HG02798 (cell line): ENCODE data around the gene DENND4A.
"Not testable (repeated sequence)": the region's sequence is repeated elsewhere in the genome, so short reads cannot be mapped to it uniquely, and the experiment has no call there.

Source experiments
- ATAC-seq: cut with Tn5 transposase; IDR thresholded peaks from one replicate; pipeline ENCODE4 v1.9.1; 2021; ENCODE audit warnings: mild to moderate bottlenecking; ENCODE audit not compliant: unreplicated experiment, poor library complexity

Gene DENND4A

DNA sequence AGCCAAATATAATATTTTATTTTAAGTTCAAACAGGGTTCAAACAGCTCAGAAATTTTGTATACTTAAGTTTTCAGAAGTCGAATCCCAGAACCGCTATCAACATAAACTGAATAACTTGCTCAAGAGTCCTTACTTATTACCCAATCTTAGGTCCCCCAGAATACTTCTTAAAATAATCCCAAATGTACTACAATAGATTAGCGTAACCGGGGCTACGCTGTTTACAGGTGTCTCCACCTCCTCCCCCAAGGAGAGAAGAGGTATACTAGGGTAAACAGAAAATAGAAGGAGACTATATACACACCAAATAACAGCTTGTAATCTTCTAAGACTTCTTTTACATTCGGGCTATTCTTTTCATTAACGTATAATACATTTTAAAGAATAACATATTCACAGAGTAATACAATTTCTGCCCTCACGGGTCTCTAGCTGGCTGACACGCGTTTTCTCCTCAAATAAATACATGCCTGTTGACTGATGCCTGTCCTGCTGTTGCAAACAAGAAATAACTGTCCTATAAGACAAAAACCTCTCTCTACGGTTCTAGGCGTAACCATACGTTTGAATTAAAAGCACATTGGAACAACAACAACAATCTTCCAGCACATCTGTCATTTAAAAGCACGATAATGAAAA lies 1.3 kb downstream of the DENND4A start:
- no peak for ATAC-seq

DNA sequence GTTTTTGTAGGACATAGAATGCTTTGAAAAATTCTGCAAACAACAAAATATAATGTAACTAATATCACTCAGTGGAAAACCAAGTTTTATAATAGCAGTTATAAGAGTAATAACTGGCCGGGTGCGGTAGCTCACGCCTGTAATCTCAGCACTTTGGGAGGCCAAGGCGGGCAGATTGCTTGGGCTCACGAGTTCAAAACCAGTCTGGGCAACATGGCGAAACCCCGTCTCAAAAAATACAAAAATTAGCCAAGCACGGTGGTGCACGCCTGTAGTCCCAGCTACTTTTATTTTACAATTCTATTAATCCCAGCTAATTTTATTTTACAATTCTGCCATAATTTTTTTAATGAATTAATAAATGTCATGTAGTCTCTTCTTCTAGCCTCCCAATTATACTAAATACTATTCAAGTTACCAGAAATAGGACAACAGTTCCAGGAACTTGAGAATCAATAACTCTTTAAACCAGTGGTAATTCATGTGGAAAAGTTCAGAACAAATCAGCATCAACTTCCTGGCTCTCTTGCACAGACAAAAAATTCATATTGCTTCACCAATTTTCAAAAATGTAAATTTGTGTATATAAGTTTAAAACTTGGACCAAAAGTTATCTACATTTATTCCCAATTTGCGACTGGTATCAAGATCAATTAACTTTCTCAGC lies 2.2 kb downstream of the DENND4A start:
- no peak for ATAC-seq

DNA sequence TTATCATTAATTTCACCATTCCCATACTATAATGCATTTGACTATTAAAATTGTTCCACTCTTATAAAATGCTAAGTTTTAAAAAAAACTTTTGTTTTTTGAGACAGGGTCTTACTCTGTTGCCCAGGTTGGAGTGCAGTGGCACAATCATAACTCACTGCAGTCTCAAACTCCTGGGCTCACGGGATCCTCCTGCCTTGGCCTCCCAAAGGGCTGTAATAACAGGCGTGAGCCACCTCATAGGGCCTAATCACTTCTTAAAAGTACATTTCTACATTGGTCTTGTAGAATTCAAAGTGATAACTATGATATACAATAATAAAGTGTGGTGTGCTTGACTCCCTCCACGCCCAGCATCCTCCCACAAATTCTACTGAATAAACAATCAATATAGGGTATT lies 3.0 kb downstream of the DENND4A start:
- ATAC-seq = no peak

DNA sequence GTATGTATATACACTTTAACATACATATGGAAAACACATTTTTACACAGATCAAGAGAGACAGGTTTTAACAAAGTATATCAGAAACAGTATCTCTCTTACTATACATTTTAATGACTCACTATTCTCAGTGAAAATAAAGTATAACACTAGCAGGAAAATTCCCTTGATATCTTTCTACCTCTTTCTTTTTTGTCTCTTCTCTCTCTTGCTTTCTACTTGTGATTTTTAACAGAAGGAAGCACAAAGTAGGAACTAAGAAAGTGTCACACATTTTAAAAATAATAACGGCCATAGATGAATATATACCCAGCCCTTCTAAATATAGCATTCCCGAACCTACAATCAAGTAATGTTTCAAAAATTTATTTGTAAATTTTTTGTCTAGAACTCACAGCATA lies 4.8 kb downstream of the DENND4A start:
- ATAC-seq = no peak

DNA sequence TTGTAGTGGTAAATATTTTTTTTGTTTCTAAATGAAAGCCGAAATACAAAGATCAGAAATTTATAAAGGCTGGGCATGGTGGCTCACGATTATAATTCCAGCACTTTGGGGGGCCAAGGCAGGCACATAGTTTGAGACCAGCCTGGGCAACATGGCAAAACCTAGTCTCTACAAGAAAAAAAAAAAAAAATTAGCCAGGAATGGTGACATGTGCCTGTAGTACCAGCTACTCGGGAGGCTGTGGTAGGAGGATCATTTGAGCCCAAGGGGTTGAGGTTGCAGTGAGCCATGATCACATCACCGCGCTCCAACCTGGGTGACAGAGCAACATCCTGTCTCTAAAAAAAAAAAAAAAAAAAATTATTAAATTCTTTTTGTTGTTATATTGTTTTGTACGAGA lies 6.9 kb downstream of the DENND4A start:
- no peak for ATAC-seq

DNA sequence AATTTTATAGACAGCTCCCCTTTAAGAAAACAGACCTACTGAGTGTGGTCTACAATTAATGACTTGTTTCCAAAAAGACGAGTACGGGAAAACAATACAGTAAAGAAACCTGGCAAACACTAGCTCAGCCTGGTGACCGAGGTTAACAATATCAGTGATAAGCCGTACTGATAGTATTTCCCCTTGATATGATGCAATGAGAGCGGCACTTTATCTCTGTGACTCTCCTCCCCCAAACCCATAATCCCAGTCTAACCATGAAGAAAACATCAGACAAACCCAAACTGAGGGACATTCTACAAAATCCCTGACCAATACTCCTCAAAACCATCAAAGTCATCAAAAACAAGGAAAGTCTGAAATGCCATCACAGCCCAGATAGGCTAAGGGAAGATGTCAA lies 8.2 kb downstream of the DENND4A start:
- ATAC-seq = no peak

DNA sequence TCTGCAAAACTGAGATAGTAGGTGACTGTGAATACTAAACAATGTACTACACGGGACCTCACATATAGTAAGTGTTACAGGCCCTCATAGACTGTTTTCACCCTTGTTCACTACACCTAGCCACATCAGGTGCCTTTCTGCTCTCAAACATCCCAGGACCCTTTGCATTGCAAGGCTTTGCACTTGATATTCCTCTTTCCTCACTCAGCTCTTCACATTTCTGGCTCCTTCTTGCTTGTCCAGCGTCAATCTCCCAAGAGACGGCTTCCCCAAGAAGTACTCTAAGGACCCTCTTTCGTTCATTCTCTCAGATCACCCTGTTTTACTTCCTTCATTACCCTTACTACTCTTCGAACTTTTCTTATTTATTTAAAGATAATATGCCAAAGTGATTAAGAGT lies 10.0 kb downstream of the DENND4A start:
- no peak for ATAC-seq

DNA sequence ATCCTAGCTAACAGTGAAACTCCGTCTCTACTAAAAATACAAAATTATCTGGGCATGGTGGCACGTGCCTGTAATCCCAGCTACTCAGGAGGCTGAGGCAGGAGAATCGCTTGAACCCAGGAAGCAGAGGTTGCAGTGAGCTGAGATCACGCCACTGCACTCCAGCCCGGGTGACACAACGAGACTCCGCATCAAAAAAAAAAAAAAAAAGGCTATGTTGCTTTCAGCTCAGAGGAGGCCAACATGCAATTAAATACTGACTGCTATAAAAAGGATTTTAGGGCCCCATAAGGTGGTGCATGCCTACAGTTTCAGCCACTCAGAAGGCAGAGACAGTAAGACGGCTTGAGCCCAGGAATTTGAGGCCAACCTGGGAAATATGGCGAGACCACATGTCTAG lies 13.4 kb downstream of the DENND4A start:
- ATAC-seq = not testable (repeated sequence)

DNA sequence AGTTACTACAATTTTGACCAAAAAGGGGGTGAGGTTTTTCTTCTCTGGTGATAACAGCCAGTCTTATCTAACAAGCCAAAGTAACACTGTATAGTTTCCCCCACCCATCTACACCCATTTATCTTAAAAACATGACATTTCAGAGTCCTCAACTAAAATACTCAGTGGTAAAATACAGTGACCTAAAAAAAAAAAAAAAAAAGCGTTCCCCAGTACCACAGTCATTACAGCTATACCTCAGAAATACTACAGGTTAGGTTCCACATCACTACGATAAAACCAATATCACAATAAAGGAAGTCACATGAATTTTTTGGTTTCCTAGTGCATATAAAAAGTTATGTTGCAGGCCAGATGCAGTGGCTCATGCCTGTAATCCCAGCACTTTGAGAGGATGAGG lies 13.8 kb downstream of the DENND4A start:
- no peak for ATAC-seq

DNA sequence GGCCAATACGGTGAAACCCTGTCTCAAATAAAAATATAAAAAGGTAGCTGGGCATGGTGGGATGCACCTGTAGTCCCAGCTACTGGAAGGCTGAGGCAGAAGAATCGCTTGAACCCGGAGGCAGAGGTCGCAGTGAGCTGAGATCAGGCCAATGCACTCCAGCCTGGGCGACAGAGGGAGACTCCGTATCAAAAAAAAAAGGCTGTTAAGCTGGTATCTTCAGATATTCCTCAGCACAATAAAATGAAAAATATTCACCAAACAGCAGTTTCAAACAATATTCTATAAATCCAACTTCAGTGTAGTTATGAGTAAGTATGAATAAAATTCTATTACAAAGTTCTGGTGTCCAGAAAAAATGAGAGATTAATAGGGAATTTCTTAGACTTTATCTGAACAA lies 14.2 kb downstream of the DENND4A start:
- no peak for ATAC-seq

DNA sequence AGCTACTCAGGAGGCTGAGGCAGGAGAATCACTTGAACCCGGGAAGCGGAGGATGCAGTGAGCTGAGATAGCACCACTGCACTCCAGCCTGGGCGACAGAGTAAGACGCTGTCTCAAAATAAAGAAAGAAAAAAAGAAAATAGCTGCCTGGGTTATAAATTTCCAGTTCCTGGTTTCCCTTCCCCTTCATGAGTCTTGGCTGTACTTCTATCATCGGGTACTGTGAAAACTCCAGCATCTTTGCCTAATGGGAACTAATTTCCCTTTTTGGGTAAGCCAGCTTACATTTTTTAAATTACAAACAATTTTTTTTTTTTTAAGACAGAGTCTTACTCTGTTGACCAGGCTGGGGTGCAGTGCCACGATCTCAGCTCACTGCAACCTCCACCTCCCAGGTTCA lies 15.0 kb downstream of the DENND4A start:
- no peak for ATAC-seq

DNA sequence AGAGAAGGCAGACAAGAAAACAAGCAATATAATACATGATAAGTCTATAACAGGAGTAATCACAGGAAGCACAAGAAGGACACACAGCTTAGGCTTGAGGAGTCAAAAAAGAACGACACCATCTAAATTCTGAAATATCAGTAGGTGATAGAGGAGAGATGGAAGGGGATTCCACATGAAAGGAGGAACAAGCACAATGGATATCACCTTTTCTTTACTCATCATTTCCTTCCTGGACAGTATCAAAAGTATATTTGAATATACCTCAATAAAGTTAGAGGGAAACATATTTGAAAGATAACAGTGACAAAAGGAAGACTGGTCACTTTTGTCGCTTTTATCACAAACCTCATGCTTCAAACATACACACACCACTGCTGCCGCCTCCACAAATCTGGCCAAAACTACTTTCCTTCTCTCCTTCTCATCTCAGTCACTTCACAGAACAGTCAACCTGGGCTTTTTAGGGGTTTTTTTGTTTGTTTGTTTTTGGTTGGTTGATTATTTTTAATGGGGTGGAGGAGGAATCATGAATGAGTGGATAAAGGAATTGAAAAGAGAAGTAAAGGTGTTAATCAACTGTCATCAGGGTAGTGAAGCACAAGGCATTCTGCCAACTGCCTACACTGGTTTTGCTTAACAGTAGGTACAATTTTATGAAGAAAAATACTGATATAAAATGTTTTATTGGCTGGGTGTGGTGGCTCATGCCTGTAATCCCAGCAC lies 18.5 kb downstream of the DENND4A start:
- no peak for ATAC-seq

DNA sequence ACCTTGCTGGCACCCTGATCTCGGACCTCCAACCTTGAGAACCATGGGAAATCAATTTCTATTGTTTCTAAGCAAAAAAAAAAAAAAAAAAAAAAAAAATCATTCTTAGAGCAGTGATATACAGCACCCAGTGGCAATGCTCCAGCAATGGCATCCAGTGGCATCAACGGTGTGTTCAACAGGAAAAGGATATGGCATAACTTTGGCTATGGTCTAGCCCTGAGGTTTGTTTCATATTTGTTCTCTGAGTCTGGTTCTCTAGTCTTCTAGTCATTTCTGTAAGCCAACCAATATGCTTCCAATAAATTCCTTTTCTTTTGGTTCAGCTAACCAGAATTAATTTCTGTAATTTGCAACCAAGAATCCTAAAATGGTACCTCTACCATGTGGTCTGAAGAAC lies 19.2 kb downstream of the DENND4A start:
- no peak for ATAC-seq

DNA sequence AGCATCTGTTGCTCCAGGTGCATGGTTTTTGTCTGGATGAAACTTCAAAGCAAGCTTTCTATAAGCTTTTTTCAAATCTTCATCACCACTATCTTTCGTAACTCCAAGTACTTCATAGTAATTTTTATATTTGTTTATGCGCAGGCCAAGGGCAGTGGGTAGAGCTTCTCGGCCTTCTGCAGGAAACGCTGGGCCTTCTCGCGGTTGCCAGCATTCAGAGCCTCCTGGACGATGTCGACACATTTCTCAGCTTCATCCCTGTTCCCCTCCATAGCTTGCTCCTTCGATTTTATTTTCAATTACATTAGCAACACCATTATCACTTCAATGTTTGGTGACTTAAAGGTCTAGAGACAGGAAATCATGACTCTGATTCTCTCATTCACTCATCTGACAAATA lies 20.2 kb downstream of the DENND4A start:
- ATAC-seq = no peak

DNA sequence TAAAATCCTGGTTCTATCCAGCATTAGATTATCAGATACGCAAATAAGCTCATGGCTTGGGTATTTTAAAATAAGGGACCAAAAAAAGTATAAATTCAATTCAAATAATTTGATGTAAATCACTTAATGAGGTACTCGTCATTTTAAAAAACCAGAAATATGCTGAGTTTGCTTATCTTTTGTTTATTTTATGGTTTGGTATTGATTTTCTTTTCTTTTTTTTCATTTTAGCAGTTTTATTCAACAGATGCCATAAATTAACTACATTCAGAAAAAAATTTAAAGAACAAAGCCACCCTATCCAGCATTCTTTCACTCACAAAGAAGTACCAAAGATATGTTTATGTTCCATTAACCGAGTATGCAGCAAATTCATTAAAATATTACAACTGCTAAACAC lies 22.6 kb downstream of the DENND4A start:
- no peak for ATAC-seq

DNA sequence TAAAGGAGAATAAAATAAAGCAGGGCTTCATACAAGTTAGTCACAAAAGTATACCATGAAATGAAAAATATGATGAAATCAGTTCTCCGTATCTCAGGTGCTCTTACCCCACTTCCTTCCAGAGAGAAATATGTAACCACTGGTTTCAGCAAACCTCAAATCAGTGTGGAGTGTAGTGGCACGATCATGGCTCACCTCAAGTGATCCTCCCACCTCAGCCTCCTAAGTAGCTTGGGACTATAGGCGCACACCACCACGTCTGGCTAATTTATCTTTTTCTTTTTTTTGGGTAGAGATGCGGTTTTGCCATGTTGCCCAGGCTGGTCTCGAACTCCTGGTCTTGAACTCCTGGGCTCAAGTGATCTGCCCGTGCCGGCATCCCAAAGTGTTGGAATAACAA lies 24.2 kb downstream of the DENND4A start:
- no peak for ATAC-seq

DNA sequence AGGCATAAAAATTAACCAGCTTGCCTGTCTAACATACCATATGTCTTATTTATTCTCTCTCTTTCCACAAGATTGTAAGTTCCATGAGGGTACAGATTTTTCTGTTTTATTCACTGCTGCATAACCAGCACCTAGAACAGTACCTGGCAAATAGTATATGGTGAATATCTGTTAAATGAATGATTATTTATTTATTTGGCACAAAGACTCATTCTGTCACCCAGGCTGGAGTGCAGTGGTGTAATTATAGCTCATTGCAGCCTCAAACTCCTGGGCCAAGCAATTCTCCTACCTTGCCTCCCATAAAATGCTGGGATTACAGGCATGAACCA lies 24.9 kb downstream of the DENND4A start:
- ATAC-seq = no peak

DNA sequence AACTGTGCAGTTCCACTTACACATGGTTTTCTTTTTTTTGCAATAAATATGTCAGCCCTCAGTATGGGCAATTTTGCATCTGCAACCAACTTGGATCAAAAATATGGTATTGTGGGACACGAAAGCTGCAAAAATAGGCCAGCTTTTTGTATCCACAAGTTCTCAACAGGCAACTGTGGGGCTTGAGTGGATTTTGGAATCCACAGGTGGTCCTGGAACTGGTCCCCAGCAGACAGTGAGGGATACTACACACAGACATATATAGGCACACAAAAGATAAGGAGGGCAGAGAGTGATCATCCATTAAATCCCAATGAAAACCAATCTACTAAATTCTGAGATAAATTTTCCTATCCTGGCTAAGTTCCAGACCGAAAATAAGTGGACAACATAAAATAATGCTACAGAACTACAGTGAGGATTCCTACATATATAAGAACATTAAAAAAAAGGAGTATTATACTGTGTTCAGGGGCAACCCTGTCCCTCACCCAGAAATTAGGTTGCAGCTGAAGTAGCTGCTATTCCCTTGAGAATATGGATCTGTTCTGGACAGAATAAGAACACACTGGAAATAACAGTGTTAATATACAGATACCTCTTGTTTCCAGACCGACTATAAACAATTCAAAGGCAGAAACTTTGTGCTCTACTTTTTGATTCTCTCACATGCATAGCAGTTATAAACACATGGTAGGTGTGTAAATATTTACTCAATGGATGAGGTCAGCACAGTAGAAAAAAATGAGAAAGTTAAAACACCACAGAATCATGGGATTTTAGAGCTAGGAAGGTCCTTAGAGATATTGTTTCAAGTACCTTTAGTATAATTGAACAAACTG lies 25.4 kb downstream of the DENND4A start:
- no peak for ATAC-seq

DNA sequence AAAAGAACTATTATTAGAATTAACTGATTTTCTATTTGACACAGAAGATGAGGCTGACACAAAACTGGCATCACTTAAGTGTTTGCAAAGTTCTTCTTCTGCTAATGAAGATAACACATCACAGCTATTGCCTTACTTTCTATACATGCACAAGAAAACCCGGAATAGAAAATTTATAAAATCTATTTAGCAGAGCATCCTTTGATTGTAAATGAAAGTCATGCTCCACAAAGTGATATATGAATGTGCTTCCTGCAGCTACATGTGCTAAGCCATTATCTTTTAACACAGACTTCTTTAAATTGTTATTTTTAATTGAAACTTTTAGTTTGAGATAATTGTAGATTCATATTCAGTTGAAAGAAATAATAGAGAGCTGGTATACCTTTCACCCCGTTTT lies 27.0 kb downstream of the DENND4A start:
- no peak for ATAC-seq

DNA sequence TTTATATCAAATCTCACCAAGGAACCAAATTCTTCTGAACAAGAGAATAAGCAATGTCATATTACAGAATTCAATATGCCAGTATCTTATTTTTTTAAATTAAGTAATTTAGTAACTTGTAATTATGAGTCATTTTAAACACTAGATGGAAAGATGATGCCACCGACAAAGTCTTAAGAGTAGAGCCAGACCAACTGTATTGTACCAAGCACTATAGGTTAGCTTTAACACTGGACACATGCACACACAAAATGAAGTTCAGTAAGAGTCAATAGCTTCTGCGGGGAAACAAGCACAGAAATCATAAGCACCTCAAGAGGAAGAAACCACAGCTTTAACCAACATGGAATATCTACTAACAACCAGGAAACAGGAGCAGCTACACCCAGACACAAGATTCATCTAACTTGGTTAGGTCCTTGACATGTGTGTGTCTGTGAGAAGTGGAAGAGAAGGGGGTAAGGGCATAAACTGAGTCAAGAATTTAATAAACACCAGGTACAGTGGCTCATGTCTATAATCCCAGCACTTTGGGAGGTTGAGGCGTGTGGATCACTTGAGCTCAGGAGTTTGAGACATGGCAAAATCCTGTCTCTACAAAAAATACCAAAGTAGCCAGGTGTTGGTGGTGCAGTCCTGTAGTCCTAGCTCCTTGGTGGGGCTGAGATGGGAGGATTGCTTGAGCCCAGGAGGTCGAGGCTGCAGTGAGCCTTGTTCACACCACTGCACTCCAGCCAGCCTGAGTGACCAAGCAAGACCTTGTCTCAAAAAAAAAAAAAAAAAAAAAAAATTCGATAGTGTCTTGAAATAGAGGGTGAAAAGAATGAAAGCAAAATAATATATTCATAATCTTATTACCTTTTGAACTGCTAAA lies 28.9 kb downstream of the DENND4A start:
- ATAC-seq = no peak
